Mucosa of gallbladder (tissue), 1 donor: ENCODE measurements around the gene ASXL1. TPM values are rescaled to one million over a fixed set of nuclear protein-coding genes. Genes with fewer than 3 reads are reported as not detected.
"Not testable (repeated sequence)": the region's sequence is repeated elsewhere in the genome, so short reads cannot be mapped to it uniquely, and the experiment has no call there.

Experiments used
- DNase-seq: peaks from one replicate; pipeline ENCODE4 v3.0.0-alpha.2; 2020; ENCODE audit warnings: low spot score
- total RNA-seq: library from RNA; stranded (reverse); gene quantifications from one replicate; pipeline ENCODE4 v1.2.1, GENCODE V29; 2021
- donor health status: DM: no; HTN: no; CAD: no.

ASXL1 gene
- total RNA-seq, 1 donor from 2014 or later = 48.0 TPM

DNA sequence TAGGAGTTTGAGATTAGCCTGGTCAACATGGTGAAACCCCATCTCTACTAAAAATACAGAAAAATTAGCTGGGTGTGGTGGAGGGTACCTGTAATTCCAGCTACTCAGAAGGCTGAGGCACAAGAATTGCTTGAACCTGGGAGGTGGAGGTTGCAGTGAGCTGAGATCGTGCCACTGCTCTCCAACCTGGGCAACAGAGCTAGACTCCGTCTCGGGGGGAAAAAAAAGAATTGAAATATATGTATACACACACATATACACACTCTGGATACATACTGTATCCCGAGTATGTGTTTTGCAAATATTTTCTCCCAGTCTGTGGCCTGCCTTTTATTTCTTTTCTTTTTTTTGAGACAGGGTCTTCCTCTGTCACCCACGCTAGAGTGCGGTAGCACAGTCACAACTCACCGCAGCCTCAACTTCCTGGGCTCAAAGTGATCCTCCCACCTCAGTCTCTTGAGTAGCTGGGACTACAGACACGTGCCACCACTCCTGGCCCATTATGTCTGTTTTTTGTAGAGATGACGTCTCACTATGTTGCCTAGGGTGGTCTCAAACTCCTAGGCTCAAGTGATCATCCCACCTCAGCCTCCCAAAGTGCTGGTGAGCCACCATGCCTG lies 49.1 kb downstream of the ASXL1 start:
- not testable (repeated sequence) for DNase-seq

DNA sequence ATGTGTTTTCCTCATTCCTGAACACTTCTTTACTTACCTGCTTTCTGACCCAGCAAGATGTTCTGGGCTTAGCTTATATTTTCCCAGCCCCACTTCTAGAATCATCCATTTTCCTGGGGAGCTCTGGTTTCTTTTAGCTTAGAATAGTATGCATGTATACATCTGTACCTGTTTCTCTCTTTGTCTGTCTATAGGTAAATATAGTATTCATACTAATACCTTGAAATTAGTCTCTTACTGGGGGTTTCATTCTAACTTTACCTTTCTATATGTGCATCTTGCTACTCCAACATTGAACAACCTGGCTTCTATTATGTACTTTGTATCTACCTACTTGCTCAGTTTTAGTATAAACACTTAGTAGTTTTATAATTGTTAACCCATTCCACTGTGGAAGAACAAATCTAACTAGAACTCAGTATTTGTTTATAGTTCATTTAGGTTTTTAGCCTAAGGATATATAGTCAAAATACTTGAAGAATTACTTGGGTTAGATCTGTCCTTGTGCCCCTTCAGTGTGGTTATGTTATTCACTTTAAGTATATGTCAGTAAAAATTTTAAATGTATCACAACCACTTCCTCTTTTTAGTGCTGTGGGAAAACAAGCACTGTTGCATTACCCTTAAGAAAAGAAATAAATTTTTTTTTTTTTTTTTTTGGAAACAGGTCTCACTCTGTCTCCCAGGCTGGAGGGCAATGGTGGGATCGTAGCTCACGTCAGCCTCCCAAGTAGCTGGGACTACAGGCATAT lies 54.0 kb downstream of the ASXL1 start:
- no peak for DNase-seq

DNA sequence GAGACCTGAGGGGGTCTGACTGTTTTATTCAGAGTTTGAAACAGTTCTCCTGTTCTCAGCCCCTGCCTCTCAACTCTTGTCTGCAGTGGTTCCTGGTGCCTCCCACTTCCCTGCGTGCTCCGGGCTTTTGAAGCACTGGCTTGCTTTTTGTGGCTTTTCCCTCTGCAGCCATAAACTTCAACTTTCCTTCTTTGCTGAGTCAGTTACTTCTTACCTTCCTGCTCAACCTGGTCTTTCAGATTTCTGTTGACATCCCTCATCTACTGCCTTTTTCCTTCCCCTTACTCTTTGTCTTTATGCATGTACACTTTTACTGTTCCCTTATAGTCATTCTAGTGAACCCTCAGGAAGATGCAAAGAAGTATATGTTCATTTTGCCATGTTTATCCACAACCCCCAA lies 57.4 kb downstream of the ASXL1 start:
- DNase-seq = no peak

DNA sequence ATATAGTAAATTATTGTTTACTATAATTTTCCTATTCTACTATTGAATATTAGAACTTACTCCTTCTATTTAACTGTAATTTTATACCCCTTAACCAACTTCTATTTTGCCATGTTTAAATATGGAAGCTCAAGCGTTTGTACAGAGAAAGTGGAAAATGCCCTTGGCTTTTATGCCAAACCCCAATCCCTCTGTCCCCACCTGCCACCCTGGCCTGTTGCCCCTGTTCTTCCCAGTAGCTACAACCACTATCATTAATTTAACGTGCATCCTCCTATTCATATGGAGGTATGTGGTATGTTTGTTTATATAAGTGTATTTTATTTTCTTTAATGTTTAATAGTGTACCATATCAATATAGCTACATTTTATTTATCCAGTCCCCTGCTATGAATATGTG lies 58.1 kb downstream of the ASXL1 start:
- no peak for DNase-seq

DNA sequence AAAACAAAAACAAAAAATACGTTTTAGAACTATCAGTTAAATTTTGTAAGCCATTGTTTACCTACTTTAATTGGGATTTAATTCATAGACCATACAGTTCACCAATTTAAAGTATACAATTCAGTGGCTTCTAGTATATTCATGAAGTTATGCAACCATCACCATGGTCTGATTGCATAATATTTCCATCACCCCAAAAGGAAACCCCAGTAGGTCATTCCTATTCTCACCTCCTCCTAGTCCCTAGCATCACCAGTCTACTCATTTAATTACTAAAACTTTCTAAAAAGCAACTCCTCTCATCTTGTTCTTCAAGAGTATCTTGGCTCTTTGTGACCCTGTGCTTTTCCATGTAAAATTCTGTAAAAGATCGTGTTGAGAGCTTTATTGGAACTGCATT lies 60.2 kb downstream of the ASXL1 start:
- DNase-seq = no peak

DNA sequence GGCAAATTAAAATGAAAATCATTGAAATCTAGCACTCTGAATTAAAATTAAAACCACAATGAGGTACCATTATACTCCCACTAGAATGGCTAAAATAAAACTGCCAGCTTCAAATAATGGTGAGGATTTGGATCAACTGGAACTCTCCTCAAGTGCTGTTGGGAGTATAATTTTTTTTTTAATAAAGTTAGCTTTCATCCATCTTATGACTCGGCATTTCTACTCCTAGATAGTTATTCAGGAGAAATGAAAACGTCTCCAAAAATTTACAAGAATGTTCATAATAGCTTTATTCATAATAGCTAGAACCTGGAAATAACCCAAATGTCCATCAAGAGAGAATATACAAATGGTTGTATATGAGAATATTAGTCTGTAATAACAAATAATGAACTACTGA lies 63.2 kb downstream of the ASXL1 start:
- no peak for DNase-seq

DNA sequence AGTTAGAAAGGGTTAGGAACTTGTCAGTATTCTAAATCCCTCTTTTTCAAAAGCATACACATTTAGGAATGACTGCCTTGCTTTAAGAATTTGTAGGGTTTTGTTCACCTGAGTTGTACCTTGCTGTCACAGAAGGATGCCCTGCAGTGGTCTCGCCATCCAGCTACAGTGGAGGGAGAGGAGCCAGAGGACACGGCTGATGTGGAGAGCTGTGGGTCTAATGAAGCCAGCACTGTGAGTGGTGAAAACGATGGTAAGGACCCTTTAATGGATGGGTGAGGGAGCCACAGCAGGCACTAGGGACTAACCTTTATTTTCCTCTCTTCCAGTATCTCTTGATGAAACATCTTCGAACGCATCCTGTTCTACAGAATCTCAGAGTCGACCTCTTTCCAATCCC lies 69.9 kb downstream of the ASXL1 start:
- DNase-seq = no peak

DNA sequence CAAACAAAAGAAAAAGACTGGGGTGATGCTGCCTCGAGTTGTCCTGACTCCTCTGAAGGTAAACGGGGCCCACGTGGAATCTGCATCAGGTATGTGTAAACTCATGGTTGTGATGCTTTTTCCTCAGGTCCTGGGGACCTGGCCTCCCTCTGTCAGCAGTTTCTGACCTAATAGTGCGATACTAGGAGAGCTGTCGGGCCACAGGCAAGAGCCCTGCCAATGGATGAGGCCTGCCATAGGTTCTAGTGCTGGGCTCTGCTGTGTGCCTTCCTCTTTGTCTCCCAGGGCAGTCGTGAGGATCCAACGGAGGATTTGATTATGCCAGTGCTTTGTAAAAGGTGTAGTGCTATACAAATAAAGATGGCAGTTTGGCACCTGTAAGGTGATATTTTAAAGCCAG lies 71.2 kb downstream of the ASXL1 start:
- no peak for DNase-seq

DNA sequence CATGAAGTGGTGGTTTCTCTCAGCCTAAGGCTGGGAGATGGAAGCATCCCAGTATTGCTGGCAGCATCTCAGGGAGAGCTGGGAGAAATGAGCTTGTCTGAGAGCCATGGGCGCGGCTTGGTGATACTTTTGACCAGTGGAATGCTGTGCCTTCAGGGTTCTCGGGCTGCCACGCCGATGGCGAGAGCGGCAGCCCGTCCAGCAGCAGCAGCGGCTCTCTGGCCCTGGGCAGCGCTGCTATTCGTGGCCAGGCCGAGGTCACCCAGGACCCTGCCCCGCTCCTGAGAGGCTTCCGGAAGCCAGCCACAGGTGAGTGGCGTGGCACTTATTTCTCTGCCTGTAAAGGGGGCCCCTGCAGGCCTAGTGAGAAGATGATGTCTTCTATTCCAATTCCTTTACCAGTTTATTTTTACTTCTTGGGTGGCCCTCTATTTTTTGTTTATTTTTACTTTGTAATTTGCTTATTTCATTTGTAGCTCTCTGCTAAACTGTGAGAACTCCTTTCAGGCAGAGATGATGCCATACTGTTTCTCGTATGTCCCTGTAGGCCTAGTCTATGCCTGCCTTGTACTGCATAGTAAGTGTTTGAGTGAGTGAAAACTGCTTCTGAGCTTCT lies 71.7 kb downstream of the ASXL1 start:
- no peak for DNase-seq

DNA sequence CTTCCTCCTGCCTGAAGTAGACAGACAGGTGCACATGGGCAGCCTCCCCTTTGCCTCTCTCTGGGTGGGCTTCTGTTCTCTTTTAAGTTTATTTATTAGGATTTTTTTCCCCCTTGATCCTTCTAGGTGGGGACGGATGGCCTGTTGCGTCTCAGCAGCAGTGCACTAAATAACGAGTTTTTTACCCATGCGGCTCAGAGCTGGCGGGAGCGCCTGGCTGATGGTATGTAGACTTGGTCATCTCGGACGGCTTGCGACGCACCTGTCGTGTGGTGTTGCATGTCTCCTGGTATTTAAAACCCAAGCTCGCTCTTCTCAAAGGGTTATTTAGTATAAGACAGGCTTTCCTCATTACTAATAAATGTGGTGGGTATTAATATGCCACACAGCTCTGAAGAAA lies 73.3 kb downstream of the ASXL1 start:
- no peak for DNase-seq

DNA sequence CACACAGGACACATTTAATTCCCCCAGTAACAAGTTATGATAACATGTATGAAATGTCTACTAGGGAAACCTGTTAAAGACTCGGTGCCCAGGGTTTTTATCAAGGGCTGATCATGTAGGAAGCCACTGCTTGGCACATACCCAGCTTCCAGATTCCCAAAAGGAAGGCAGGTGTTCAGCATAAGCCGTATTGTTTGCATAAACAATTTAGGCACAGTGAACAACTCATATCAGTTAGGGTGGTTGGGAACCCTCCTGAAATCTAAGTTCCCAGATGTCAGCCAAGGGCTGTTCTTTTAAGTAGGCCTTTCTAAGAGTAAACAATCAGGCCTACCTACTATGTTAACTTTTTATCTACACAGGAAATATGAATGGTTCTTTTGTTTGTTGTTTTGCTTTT lies 74.1 kb downstream of the ASXL1 start:
- no peak for DNase-seq

DNA sequence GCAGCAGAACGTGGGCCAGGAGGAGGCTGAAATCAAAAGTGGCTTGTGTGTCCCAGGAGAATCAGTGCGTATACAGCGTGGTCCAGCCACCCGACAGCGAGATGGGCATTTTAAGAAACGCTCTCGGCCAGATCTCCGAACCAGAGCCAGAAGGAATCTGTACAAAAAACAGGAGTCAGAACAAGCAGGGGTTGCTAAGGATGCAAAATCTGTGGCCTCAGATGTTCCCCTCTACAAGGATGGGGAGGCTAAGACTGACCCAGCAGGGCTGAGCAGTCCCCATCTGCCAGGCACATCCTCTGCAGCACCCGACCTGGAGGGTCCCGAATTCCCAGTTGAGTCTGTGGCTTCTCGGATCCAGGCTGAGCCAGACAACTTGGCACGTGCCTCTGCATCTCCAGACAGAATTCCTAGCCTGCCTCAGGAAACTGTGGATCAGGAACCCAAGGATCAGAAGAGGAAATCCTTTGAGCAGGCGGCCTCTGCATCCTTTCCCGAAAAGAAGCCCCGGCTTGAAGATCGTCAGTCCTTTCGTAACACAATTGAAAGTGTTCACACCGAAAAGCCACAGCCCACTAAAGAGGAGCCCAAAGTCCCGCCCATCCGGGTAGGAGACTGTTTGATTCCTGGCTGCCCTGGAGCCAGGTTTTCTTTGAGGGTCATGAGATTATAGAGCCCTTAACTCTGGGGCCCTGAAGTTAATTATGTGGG lies 75.3 kb downstream of the ASXL1 start:
- no peak for DNase-seq

DNA sequence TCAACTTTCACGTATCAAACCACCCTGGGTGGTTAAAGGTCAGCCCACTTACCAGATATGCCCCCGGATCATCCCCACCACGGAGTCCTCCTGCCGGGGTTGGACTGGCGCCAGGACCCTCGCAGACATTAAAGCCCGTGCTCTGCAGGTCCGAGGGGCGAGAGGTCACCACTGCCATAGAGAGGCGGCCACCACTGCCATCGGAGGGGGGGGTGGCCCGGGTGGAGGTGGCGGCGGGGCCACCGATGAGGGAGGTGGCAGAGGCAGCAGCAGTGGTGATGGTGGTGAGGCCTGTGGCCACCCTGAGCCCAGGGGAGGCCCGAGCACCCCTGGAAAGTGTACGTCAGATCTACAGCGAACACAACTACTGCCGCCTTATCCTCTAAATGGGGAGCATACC lies 76.3 kb downstream of the ASXL1 start:
- no peak for DNase-seq

DNA sequence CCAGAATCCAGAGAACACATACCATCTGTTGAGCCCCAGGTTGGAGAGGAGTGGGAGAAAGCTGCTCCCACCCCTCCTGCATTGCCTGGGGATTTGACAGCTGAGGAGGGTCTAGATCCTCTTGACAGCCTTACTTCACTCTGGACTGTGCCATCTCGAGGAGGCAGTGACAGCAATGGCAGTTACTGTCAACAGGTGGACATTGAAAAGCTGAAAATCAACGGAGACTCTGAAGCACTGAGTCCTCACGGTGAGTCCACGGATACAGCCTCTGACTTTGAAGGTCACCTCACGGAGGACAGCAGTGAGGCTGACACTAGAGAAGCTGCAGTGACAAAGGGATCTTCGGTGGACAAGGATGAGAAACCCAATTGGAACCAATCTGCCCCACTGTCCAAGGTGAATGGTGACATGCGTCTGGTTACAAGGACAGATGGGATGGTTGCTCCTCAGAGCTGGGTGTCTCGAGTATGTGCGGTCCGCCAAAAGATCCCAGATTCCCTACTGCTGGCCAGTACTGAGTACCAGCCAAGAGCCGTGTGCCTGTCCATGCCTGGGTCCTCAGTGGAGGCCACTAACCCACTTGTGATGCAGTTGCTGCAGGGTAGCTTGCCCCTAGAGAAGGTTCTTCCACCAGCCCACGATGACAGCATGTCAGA lies 77.4 kb downstream of the ASXL1 start:
- no peak for DNase-seq

DNA sequence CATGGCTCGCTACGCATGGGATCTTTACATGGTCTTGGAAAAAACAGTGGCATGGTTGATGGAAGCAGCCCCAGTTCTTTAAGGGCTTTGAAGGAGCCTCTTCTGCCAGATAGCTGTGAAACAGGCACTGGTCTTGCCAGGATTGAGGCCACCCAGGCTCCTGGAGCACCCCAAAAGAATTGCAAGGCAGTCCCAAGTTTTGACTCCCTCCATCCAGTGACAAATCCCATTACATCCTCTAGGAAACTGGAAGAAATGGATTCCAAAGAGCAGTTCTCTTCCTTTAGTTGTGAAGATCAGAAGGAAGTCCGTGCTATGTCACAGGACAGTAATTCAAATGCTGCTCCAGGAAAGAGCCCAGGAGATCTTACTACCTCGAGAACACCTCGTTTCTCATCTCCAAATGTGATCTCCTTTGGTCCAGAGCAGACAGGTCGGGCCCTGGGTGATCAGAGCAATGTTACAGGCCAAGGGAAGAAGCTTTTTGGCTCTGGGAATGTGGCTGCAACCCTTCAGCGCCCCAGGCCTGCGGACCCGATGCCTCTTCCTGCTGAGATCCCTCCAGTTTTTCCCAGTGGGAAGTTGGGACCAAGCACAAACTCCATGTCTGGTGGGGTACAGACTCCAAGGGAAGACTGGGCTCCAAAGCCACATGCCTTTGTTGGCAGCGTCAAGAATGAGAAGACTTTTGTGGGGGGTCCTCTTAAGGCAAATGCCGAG lies 78.2 kb downstream of the ASXL1 start:
- no peak for DNase-seq

DNA sequence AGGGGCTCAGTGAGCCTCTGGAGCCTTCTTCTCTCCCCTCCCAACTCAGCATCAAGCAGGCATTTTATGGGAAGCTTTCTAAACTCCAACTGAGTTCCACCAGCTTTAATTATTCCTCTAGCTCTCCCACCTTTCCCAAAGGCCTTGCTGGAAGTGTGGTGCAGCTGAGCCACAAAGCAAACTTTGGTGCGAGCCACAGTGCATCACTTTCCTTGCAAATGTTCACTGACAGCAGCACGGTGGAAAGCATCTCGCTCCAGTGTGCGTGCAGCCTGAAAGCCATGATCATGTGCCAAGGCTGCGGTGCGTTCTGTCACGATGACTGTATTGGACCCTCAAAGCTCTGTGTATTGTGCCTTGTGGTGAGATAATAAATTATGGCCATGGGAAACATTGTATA lies 78.8 kb downstream of the ASXL1 start:
- DNase-seq = no peak

DNA sequence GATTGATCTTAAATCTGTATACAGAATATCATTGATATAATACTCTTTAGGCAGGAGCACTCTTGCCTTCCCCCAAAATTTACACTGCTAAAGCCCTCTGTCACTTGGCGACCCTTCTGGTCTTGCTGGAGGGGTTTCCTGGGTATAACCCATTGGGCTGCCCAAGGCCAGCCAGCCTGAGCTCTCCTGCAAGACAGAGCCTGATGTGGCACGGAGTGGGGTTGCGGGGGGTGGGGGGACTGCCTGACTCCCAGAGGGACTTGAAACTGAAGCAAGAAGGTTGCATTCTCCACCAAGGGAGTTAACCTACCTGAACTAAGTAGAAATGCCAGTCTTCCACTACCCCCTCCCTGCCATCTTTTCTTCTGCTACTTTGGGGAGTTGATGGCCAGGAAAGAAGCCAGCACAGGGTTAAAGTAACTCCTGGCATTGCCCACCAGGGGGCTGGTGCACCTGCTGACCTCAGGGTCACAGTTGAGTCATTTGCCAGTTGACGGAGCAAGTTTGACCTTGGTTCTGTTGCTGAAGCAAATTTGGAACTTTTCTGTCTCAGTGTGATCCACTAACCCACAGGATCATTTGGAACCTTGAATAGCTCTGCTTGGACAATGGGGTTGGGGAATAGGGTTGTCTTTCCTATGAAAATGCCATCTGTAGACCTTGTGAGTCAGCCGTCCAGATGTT lies 79.4 kb downstream of the ASXL1 start:
- no peak for DNase-seq

DNA sequence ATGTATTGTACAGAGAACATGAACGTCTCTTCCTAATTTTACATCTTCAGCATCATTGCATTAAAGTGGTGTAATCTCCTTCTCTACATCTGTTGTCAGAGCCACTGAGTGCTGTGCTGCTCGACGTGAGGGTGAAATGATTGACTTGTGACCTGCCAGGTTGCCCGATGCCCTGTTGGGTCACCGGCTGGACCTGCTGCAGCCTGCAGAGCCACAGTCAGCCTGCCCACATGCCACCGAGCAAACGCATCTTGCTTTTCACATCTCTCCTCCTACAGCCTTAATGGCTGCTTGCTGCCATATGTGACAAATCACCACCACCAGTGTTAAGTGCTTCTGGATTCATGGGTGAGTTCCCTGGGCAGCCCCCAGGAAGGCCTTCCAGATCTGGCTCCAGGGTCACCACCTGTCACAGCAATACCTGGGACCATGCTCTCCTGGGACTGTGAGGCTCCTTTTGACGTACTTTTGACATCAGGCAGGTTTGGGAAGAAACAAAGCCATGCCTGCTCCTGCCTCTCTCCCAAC lies 80.3 kb downstream of the ASXL1 start:
- no peak for DNase-seq

DNA sequence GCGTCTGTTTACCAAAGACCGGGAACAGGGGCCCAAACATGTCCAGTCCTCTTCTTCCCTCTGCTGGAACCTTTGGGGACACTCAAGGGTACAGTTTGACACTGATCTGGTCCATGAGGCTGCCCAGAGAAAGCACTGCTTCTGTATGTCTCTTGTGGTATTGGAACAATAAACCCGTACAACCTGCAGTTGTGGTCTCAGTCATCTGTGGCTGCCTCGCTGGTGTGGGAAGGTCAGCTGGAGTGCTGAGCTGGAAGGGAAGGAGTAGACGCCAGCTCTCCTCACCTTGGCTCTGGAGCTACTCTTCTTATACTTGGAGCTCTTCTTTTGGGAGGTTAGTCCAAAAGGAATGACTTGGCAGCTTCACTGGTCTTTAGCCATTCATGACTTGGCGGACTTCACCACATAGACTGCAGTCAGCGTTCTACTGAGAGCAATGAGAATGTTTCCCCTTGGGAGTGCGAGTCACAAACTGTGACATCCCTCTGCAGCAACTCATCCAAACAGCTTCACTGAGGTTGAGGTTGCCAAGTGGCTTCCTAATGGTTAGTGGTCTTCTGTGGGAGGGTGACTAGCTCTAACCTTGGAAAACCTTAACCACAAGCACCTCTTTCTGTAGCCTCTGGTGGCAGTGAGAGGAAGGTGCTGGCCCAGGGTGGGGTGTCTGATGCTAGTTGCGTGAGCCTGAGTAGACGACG lies 81.2 kb downstream of the ASXL1 start:
- no peak for DNase-seq
